C4-2B (cell line): ENCODE measurements around the gene DBP.

Source experiments
- H3K27ac ChIP-seq: fragments of 450-650 bp; 2 replicates; pipeline ENCODE4 v1.5.1; 2017
- ZFX ChIP-seq: fragments of 450-650 bp; IDR thresholded peaks from 2 replicates; pipeline ENCODE4 v1.6.1; 2017
- TF ChIP-seq, protein P1 (sequence below): fragments of 450-650 bp; conservative IDR thresholded peaks from 2 replicates; pipeline ENCODE4 v1.5.1; 2017; ENCODE audit warnings: mild to moderate bottlenecking

The DBP gene

DNA sequence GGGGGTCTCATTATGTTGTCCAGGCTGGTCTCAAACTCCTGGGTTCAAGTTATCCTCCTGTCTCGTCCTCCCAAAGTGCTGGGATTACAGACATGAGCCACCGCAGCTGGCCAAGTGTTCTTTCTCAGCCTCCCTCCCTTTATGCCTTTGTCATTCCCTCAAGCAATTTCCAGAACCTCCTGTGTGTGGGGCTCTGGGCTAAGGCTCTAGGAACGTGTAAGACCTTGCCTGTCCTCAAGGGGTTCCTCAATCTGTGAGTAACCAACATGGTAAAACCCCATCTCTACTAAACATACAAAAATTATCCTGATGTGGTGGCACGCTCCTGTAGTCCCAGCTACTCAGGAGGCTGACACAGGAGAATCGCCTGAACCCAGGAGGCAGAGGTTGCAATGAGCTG, 46.2 kb downstream of the DBP start:
- TF ChIP-seq ZFX = no peak
- TF ChIP-seq, protein P1, sequence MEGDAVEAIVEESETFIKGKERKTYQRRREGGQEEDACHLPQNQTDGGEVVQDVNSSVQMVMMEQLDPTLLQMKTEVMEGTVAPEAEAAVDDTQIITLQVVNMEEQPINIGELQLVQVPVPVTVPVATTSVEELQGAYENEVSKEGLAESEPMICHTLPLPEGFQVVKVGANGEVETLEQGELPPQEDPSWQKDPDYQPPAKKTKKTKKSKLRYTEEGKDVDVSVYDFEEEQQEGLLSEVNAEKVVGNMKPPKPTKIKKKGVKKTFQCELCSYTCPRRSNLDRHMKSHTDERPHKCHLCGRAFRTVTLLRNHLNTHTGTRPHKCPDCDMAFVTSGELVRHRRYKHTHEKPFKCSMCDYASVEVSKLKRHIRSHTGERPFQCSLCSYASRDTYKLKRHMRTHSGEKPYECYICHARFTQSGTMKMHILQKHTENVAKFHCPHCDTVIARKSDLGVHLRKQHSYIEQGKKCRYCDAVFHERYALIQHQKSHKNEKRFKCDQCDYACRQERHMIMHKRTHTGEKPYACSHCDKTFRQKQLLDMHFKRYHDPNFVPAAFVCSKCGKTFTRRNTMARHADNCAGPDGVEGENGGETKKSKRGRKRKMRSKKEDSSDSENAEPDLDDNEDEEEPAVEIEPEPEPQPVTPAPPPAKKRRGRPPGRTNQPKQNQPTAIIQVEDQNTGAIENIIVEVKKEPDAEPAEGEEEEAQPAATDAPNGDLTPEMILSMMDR = no peak
- no peak overlapping the region for H3K27ac ChIP-seq

DNA sequence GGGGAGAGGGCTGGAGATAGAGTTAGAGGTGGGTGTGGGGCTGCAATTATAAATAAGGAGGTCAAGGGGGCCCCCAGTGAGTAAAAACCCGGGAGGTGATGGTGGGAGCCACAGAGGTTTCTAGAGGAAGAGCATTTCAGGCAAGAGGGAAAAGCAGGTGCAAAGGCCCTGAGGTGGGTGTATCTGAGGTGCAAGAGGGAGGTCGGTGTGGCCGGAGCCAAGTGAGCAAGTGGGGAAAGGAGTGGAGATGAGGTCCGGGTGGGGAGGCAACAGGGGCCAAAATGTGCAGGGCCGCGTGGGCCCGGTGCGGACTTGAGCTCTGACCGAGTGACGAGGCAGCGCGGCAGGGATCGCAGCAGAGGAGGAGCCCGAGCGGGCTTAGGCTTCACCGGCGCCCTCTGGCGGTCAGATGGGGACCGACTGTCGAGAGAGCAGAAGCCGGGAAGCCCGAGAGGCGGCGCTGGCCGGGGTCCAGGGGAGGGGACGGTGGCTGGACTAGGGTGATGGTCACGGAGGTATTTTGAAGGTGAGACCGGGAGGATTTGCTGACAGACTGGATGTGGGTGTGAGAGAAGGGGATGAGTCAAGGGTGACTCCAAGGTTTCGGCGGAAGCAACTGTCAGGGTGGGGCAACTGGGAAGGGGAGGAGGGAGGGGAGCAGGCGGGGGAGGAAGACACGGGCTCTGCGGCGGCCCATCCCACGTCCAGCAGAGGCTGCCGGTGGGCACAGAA, 48.3 kb downstream of the DBP start:
- H3K27ac ChIP-seq = no peak overlapping the region
- TF ChIP-seq, protein P1 = peak; percentile 82
- TF ChIP-seq ZFX = no peak

DNA sequence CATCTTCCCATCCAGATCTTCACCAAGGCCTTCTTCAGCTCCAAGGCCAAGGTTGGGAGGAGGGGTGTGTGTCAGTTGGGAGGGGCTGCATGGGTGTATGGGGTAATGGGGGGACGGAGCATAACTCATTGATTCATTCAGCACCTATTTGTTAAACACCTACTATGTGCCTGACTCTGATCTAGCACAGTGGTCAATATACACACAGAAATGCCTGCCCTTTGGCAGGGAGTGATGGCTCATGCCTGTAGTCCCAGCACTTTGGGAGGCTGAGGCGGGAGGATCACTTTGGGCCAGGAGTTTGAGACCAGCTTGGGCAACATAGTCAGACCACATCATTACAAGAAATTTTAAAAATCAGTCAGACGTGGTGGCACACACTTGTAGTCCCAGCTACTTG, 49.8 kb downstream of the DBP start:
- TF ChIP-seq, protein P1 = no peak
- TF ChIP-seq ZFX = no peak
- no peak overlapping the region for H3K27ac ChIP-seq

DNA sequence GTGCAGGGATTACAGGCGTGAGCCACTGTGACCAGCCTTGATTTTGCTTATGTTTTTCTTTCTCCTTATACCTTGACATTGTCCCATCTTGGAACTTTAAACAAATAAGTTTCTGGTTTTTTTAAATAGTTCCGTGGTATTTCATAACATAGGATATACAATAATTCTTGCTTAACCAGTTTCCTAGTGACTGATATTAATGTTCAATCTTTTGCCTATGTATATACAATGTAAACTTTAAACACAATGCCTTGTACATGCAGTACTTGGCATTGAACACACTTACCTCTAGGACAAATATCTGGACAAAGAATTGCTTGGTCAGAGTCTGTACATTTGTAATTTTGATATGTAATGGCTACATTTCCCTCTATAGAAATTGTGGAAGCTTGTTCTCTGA, 55.0 kb downstream of the DBP start:
- peak overlapping the region; percentile 67 for H3K27ac ChIP-seq
- no peak for TF ChIP-seq ZFX
- TF ChIP-seq, protein P1 = no peak
